GM23338 (cell line): ENCODE results near the gene PDE6C. TPM values are rescaled to one million over a fixed set of nuclear protein-coding genes. Genes with fewer than 3 reads are reported as not detected.

Experiments used
- ATAC-seq: fragments of 200-7000 bp; cut with Tn5 transposase; 3 replicates; pipeline ENCODE4 v1.9.1; 2020
- DNase-seq: peaks from one replicate; pipeline ENCODE4 v3.0.0-alpha.2; 2015; ENCODE audit warnings: low spot score
- H2AFZ ChIP-seq: fragments of 200-600 bp; sonication (generic); 2 replicates; pipeline ENCODE4 v1.8.0; 2016; ENCODE audit warnings: antibody characterized with exemption, mild to moderate bottlenecking, moderate library complexity
- H3F3A ChIP-seq: fragments of 200-600 bp; sonication (generic); replicated peaks from 2 replicates; pipeline ENCODE4 v1.8.0; 2017; ENCODE audit warnings: antibody characterized with exemption, mixed run types, low read depth
- H3K27ac ChIP-seq: fragments of 200-600 bp; sonication (generic); 2 replicates; pipeline ENCODE4 v1.6.1; 2016; ENCODE audit warnings: low read depth
- H3K27me3 ChIP-seq: fragments of 200-600 bp; sonication (generic); 2 replicates; pipeline ENCODE4 v1.8.0; 2016; ENCODE audit warnings: mild to moderate bottlenecking, mixed run types, moderate library complexity; ENCODE audit not compliant: insufficient read depth
- H3K36me3 ChIP-seq: fragments of 200-600 bp; sonication (generic); 2 replicates; pipeline ENCODE4 v1.8.0; 2016; ENCODE audit warnings: mild to moderate bottlenecking; ENCODE audit not compliant: insufficient read depth
- H3K4me1 ChIP-seq: fragments of 200-600 bp; sonication (generic); 2 replicates; pipeline ENCODE4 v1.8.0; 2016; ENCODE audit warnings: mild to moderate bottlenecking, moderate library complexity; ENCODE audit not compliant: insufficient read depth
- H3K4me2 ChIP-seq: fragments of 200-600 bp; sonication (generic); 2 replicates; pipeline ENCODE4 v1.7.1; 2017; ENCODE audit warnings: mixed run types
- H3K4me3 ChIP-seq: fragments of 200-600 bp; sonication (generic); 2 replicates; pipeline ENCODE4 v1.6.1; 2016; ENCODE audit warnings: mixed run types
- H3K79me2 ChIP-seq: fragments of 200-600 bp; sonication (generic); replicated peaks from 2 replicates; pipeline ENCODE4 v1.8.0; 2017; ENCODE audit warnings: mild to moderate bottlenecking; ENCODE audit not compliant: insufficient read depth
- H3K9me2 ChIP-seq: fragments of 200-600 bp; sonication (generic); 2 replicates; pipeline ENCODE4 v1.8.0; 2017; ENCODE audit not compliant: insufficient read depth
- H4K20me1 ChIP-seq: fragments of 200-600 bp; sonication (generic); replicated peaks from 2 replicates; pipeline ENCODE4 v1.8.0; 2017; ENCODE audit warnings: mild to moderate bottlenecking; ENCODE audit not compliant: insufficient read depth
- H3K27ac Mint-ChIP-seq: 2 replicates; pipeline ENCODE4 v1.8.0; 2020; ENCODE audit warnings: inconsistent platforms, mild to moderate bottlenecking, moderate library complexity, mixed read lengths
- H3K27me3 Mint-ChIP-seq: 3 replicates; pipeline ENCODE4 v1.8.0; 2022; ENCODE audit warnings: low read depth, mild to moderate bottlenecking, moderate library complexity, mixed read lengths, inconsistent platforms; ENCODE audit not compliant: insufficient read depth, poor library complexity
- H3K36me3 Mint-ChIP-seq: 3 replicates; pipeline ENCODE4 v1.8.0; 2021; ENCODE audit warnings: low read depth, mild to moderate bottlenecking, inconsistent platforms, moderate library complexity, mixed read lengths
- H3K4me1 Mint-ChIP-seq: 3 replicates; pipeline ENCODE4 v1.8.0; 2020; ENCODE audit warnings: mild to moderate bottlenecking, inconsistent platforms, mixed read lengths
- H3K4me3 Mint-ChIP-seq: 3 replicates; pipeline ENCODE4 v1.8.0; 2021; ENCODE audit warnings: moderate library complexity, mild to moderate bottlenecking, inconsistent platforms, mixed read lengths
- H3K9me3 Mint-ChIP-seq: 3 replicates; pipeline ENCODE4 v1.8.0; 2020; ENCODE audit warnings: moderate library complexity, mild to moderate bottlenecking, inconsistent platforms, mixed read lengths
- CREB1 ChIP-seq: fragments of 250-450 bp; sonication (Bioruptor Pico); IDR thresholded peaks from 2 replicates; pipeline ENCODE4 v1.5.0; 2020; ENCODE audit warnings: low read depth, mild to moderate bottlenecking, moderate library complexity
- EZH2 ChIP-seq: fragments of 200-600 bp; sonication (generic); IDR thresholded peaks from one replicate; pipeline ENCODE4 v1.8.0; 2017; ENCODE audit warnings: antibody characterized with exemption, mild to moderate bottlenecking, low read depth; ENCODE audit not compliant: unreplicated experiment
- EZH2phosphoT487 ChIP-seq: fragments of 200-600 bp; sonication (generic); IDR thresholded peaks from one replicate; pipeline ENCODE4 v1.8.1; 2018; ENCODE audit warnings: antibody characterized with exemption; ENCODE audit not compliant: unreplicated experiment
- NANOG ChIP-seq: IDR thresholded peaks from 2 replicates; pipeline ENCODE4 v1.6.1; 2016; ENCODE audit warnings: antibody characterized with exemption, borderline replicate concordance
- polyA plus RNA-seq: library from polyadenylated mRNA; unstranded; fragments of >200 nt; fragmentation: Nextera tagmentation; extraction: Ambion mirVana; gene quantifications from 2 replicates; pipeline ENCODE4 v1.2.1, GENCODE V29; 2016
- total RNA-seq: library from RNA; depleted of rRNA; stranded (reverse); fragments of >200 nt; shearing (Covaris generic); gene quantifications from 2 replicates; pipeline ENCODE4 v1.2.3, GENCODE V29; 2014
- TF ChIP-seq, protein P1 (sequence below), 2 experiments: fragments of 200-600 bp in 1 of 2; sonication (generic) in 1 of 2; conservative IDR thresholded peaks; 2 replicates each; pipeline versions ENCODE4 v1.5.1 to v1.6.1; 2016 to 2017; ENCODE audit warnings: antibody characterized with exemption in 2 of 2, low read depth in 2 of 2, mild to moderate bottlenecking in 2 of 2, moderate library complexity in 1 of 2
- TF ChIP-seq, protein P2 (sequence below): fragments of 250-450 bp; sonication (Bioruptor Pico); IDR thresholded peaks from 2 replicates; pipeline ENCODE4 v1.5.0; 2020; ENCODE audit warnings: mild to moderate bottlenecking, moderate library complexity
- TF ChIP-seq, protein P3 (sequence below): IDR thresholded peaks from one replicate; pipeline ENCODE4 v1.6.1; 2018; ENCODE audit warnings: antibody characterized with exemption; ENCODE audit not compliant: unreplicated experiment

PDE6C gene
- total and polyA plus RNA-seq, 2 experiments from 2014 or later = 0.06 TPM; not detected in 1

DNA sequence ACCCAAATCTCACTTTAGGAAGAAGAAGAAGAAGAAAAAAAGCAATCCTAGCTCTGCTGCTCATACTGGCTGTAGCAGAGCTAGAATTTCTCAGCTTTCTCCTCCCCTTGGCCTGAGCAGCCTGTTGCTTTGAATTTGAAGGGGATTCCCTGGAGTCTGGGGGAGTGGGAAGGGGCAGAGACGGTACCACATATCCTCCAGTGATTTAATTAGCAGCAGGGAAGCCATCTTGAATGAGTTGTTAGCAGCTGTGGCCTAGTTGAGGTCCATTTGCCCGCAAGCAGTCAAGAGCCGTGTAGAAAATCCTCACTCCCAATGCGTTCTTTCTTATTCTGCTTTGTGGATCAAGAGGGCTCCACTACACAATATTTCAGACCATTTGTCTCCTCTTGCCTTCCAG, 16.5 kb downstream of the PDE6C start:
- no peak overlapping the region for H3K4me3 ChIP-seq
- peaks cover 4% of the 10 kb centered on the region for H3K27me3 Mint-ChIP-seq

More for the DNA sequence above, 16.5 kb downstream of the PDE6C start:
- Histone ChIP-seq H3F3A (no peaks in the 10 kb centered on the region), H3K79me2 (no peaks in the 10 kb centered on the region), H3K9me2 (no peaks in the 10 kb centered on the region), H4K20me1 (no peaks in the 10 kb centered on the region), H3K27ac (no peak overlapping the region), H2AFZ (peak overlapping the region; percentile 14; the same call in 1 of the 2 replicates), H3K4me1 (no peaks in the 10 kb centered on the region), H3K4me2 (no peak overlapping the region), H3K36me3 (no peaks in the 10 kb centered on the region), H3K27me3 (no peaks in the 10 kb centered on the region)
- no peaks in the 10 kb centered on the region for H3K36me3 Mint-ChIP-seq
- TF ChIP-seq NANOG (no peak), EZH2phosphoT487 (no peak), CREB1 (CRISPR knock-in tag) (no peak), EZH2 (no peak)
- TF ChIP-seq, protein P1, sequence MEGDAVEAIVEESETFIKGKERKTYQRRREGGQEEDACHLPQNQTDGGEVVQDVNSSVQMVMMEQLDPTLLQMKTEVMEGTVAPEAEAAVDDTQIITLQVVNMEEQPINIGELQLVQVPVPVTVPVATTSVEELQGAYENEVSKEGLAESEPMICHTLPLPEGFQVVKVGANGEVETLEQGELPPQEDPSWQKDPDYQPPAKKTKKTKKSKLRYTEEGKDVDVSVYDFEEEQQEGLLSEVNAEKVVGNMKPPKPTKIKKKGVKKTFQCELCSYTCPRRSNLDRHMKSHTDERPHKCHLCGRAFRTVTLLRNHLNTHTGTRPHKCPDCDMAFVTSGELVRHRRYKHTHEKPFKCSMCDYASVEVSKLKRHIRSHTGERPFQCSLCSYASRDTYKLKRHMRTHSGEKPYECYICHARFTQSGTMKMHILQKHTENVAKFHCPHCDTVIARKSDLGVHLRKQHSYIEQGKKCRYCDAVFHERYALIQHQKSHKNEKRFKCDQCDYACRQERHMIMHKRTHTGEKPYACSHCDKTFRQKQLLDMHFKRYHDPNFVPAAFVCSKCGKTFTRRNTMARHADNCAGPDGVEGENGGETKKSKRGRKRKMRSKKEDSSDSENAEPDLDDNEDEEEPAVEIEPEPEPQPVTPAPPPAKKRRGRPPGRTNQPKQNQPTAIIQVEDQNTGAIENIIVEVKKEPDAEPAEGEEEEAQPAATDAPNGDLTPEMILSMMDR (conservative IDR thresholded peaks at IDR 0.05; ENCODE audit: low read depth in 2 of 2) = no peak
- TF ChIP-seq, protein P2, sequence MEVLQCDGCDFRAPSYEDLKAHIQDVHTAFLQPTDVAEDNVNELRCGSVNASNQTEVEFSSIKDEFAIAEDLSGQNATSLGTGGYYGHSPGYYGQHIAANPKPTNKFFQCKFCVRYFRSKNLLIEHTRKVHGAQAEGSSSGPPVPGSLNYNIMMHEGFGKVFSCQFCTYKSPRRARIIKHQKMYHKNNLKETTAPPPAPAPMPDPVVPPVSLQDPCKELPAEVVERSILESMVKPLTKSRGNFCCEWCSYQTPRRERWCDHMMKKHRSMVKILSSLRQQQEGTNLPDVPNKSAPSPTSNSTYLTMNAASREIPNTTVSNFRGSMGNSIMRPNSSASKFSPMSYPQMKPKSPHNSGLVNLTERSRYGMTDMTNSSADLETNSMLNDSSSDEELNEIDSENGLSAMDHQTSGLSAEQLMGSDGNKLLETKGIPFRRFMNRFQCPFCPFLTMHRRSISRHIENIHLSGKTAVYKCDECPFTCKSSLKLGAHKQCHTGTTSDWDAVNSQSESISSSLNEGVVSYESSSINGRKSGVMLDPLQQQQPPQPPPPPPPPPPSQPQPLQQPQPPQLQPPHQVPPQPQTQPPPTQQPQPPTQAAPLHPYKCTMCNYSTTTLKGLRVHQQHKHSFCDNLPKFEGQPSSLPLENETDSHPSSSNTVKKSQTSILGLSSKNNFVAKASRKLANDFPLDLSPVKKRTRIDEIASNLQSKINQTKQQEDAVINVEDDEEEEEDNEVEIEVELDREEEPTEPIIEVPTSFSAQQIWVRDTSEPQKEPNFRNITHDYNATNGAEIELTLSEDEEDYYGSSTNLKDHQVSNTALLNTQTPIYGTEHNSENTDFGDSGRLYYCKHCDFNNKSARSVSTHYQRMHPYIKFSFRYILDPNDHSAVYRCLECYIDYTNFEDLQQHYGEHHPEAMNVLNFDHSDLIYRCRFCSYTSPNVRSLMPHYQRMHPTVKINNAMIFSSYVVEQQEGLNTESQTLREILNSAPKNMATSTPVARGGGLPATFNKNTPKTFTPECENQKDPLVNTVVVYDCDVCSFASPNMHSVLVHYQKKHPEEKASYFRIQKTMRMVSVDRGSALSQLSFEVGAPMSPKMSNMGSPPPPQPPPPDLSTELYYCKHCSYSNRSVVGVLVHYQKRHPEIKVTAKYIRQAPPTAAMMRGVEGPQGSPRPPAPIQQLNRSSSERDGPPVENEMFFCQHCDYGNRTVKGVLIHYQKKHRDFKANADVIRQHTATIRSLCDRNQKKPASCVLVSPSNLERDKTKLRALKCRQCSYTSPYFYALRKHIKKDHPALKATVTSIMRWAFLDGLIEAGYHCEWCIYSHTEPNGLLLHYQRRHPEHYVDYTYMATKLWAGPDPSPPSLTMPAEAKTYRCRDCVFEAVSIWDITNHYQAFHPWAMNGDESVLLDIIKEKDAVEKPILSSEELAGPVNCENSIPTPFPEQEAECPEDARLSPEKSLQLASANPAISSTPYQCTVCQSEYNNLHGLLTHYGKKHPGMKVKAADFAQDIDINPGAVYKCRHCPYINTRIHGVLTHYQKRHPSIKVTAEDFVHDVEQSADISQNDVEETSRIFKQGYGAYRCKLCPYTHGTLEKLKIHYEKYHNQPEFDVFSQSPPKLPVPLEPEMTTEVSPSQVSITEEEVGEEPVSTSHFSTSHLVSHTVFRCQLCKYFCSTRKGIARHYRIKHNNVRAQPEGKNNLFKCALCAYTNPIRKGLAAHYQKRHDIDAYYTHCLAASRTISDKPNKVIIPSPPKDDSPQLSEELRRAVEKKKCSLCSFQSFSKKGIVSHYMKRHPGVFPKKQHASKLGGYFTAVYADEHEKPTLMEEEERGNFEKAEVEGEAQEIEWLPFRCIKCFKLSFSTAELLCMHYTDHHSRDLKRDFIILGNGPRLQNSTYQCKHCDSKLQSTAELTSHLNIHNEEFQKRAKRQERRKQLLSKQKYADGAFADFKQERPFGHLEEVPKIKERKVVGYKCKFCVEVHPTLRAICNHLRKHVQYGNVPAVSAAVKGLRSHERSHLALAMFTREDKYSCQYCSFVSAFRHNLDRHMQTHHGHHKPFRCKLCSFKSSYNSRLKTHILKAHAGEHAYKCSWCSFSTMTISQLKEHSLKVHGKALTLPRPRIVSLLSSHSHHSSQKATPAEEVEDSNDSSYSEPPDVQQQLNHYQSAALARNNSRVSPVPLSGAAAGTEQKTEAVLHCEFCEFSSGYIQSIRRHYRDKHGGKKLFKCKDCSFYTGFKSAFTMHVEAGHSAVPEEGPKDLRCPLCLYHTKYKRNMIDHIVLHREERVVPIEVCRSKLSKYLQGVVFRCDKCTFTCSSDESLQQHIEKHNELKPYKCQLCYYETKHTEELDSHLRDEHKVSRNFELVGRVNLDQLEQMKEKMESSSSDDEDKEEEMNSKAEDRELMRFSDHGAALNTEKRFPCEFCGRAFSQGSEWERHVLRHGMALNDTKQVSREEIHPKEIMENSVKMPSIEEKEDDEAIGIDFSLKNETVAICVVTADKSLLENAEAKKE (CRISPR knock-in tag) = no peak
- TF ChIP-seq, protein P3, sequence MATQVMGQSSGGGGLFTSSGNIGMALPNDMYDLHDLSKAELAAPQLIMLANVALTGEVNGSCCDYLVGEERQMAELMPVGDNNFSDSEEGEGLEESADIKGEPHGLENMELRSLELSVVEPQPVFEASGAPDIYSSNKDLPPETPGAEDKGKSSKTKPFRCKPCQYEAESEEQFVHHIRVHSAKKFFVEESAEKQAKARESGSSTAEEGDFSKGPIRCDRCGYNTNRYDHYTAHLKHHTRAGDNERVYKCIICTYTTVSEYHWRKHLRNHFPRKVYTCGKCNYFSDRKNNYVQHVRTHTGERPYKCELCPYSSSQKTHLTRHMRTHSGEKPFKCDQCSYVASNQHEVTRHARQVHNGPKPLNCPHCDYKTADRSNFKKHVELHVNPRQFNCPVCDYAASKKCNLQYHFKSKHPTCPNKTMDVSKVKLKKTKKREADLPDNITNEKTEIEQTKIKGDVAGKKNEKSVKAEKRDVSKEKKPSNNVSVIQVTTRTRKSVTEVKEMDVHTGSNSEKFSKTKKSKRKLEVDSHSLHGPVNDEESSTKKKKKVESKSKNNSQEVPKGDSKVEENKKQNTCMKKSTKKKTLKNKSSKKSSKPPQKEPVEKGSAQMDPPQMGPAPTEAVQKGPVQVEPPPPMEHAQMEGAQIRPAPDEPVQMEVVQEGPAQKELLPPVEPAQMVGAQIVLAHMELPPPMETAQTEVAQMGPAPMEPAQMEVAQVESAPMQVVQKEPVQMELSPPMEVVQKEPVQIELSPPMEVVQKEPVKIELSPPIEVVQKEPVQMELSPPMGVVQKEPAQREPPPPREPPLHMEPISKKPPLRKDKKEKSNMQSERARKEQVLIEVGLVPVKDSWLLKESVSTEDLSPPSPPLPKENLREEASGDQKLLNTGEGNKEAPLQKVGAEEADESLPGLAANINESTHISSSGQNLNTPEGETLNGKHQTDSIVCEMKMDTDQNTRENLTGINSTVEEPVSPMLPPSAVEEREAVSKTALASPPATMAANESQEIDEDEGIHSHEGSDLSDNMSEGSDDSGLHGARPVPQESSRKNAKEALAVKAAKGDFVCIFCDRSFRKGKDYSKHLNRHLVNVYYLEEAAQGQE = no peak
- peaks cover 14% of the 10 kb centered on the region; the same call in 2 of the 3 replicates for H3K4me1 Mint-ChIP-seq
- DNase-seq (no peak), ATAC-seq (no peak; the same call in 2 of the 3 replicates)
- no peaks in the 10 kb centered on the region for H3K9me3 Mint-ChIP-seq
- no peak overlapping the region for H3K27ac Mint-ChIP-seq
- H3K4me3 Mint-ChIP-seq = no peak overlapping the region
